IMR-90 (cell line): Measurements from ENCODE around the gene EXOC2. TPM values are rescaled to one million over a fixed set of nuclear protein-coding genes. Genes with fewer than 3 reads are reported as not detected.

Source experiments
- ATAC-seq: fragments of 200-7000 bp; cut with Tn5 transposase; 2 replicates; pipeline ENCODE4 v1.9.1; 2020; ENCODE audit warnings: low read depth, mild to moderate bottlenecking, moderate library complexity
- BruUV-seq: library from RNA; stranded (reverse); fragments of 400-500 nt; replicated peaks from 2 replicates; lab custom pipeline; 2021; lab: Mats Ljungman, UMichigan
- CTCF ChIA-PET: fragments of 300-600 bp; formaldehyde crosslinking; extraction: SDS; loops from one replicate; lab custom pipeline; 2021; ENCODE audit warnings: antibody characterized with exemption; lab: Yijun Ruan, JAX
- POLR2A ChIA-PET: fragments of 300-600 bp; sonication (Branson Sonifier 250); formaldehyde crosslinking; loops from one replicate; lab custom pipeline; 2022; ENCODE audit warnings: antibody characterized with exemption; ENCODE audit not compliant: unreplicated experiment; lab: Charles Lee
- DNase-seq: peaks from one replicate; pipeline ENCODE4 v3.0.0; 2013
- H2AFZ ChIP-seq: replicated peaks from 2 replicates; pipeline ENCODE3; 2013; ENCODE audit warnings: low read length, mild to moderate bottlenecking; ENCODE audit not compliant: poor library complexity
- H2AK5ac ChIP-seq: 2 replicates; pipeline ENCODE4 v1.6.1; 2013; ENCODE audit warnings: low read depth, low read length, inconsistent platforms
- H2AK9ac ChIP-seq: replicated peaks from 2 replicates; pipeline ENCODE3; 2013; ENCODE audit warnings: mild to moderate bottlenecking, low read depth, low read length, moderate library complexity; ENCODE audit not compliant: poor library complexity
- H2BK120ac ChIP-seq: 2 replicates; pipeline ENCODE4 v1.6.1; 2013; ENCODE audit warnings: low read depth, low read length, inconsistent platforms
- H2BK15ac ChIP-seq: 3 replicates; pipeline ENCODE4 v1.6.1; 2013; ENCODE audit warnings: low read depth, low read length, inconsistent platforms
- H2BK20ac ChIP-seq: 2 replicates; pipeline ENCODE4 v1.6.1; 2013; ENCODE audit warnings: low read depth, mild to moderate bottlenecking, inconsistent platforms, low read length, moderate library complexity
- H2BK5ac ChIP-seq: 2 replicates; pipeline ENCODE4 v1.6.1; 2013; ENCODE audit warnings: mild to moderate bottlenecking, low read depth, low read length, inconsistent platforms; ENCODE audit not compliant: poor library complexity, severe bottlenecking
- H3K14ac ChIP-seq: replicated peaks from 2 replicates; pipeline ENCODE4 v1.6.1; 2013; ENCODE audit warnings: low read depth, low read length, inconsistent platforms
- H3K18ac ChIP-seq: 2 replicates; pipeline ENCODE4 v1.6.1; 2013; ENCODE audit warnings: low read depth, low read length, control low read depth
- H3K23ac ChIP-seq: 2 replicates; pipeline ENCODE4 v1.6.1; 2013; ENCODE audit warnings: low read depth, low read length, inconsistent platforms
- H3K27ac ChIP-seq: 2 replicates; pipeline ENCODE4 v1.5.1; 2013; ENCODE audit warnings: mild to moderate bottlenecking, control low read depth, low read length; ENCODE audit not compliant: insufficient read depth
- H3K27me3 ChIP-seq: 2 replicates; pipeline ENCODE4 v1.6.1; 2013; ENCODE audit warnings: low read length; ENCODE audit not compliant: control insufficient read depth, insufficient read depth
- H3K36me3 ChIP-seq: 2 replicates; pipeline ENCODE4 v1.6.1; 2013; ENCODE audit warnings: low read length, mixed read lengths; ENCODE audit not compliant: control insufficient read depth, insufficient read depth
- H3K4ac ChIP-seq: 2 replicates; pipeline ENCODE4 v1.6.1; 2013; ENCODE audit warnings: low read depth, low read length, inconsistent platforms
- H3K4me1 ChIP-seq: 2 replicates; pipeline ENCODE4 v1.6.1; 2013; ENCODE audit warnings: low read length, mixed read lengths; ENCODE audit not compliant: control insufficient read depth, insufficient read depth
- H3K4me2 ChIP-seq: 2 replicates; pipeline ENCODE4 v1.6.1; 2013; ENCODE audit warnings: low read depth, mild to moderate bottlenecking, control low read depth, low read length, moderate library complexity
- H3K4me3 ChIP-seq: 2 replicates; pipeline ENCODE4 v1.5.1; 2013; ENCODE audit warnings: low read depth, mild to moderate bottlenecking, control low read depth, low read length, moderate library complexity; ENCODE audit not compliant: insufficient read depth
- H3K56ac ChIP-seq: 2 replicates; pipeline ENCODE4 v1.6.1; 2013; ENCODE audit warnings: low read length, inconsistent platforms; ENCODE audit not compliant: insufficient read depth; ENCODE audit errors: extremely low read depth
- H3K79me1 ChIP-seq, 2 experiments: 2 replicates each; pipeline ENCODE4 v1.6.1; 2013; ENCODE audit warnings: low read length in 2 of 2, inconsistent platforms in 1 of 2, low read depth in 1 of 2
- H3K9ac ChIP-seq: 2 replicates; pipeline ENCODE4 v1.6.1; 2013; ENCODE audit warnings: low read depth, low read length, control low read depth
- H3K9me1 ChIP-seq: 2 replicates; pipeline ENCODE4 v1.6.1; 2013; ENCODE audit warnings: low read length, inconsistent platforms; ENCODE audit not compliant: insufficient read depth
- H3K9me3 ChIP-seq: 2 replicates; pipeline ENCODE4 v1.6.1; 2013; ENCODE audit warnings: low read length; ENCODE audit not compliant: control insufficient read depth, insufficient read depth
- H4K20me1 ChIP-seq: 2 replicates; pipeline ENCODE4 v1.6.1; 2013; ENCODE audit warnings: low read length, inconsistent platforms; ENCODE audit not compliant: insufficient read depth
- H4K5ac ChIP-seq: 2 replicates; pipeline ENCODE4 v1.6.1; 2013; ENCODE audit warnings: mild to moderate bottlenecking, low read depth, low read length, control low read depth
- H4K8ac ChIP-seq, 2 experiments: 2 replicates each; pipeline ENCODE4 v1.6.1; 2013; ENCODE audit warnings: low read depth in 2 of 2, low read length in 2 of 2, control low read depth in 1 of 2, inconsistent platforms in 1 of 2
- H4K91ac ChIP-seq: 2 replicates; pipeline ENCODE4 v1.6.1; 2013; ENCODE audit warnings: low read depth, low read length, inconsistent platforms; ENCODE audit not compliant: insufficient read depth
- BHLHE40 ChIP-seq: fragments of 150-350 bp; IDR thresholded peaks from 2 replicates; pipeline ENCODE4 v1.6.1; 2016; ENCODE audit warnings: mild to moderate bottlenecking, low read depth, low read length
- CEBPB ChIP-seq: IDR thresholded peaks from 2 replicates; pipeline ENCODE4 v1.6.1; 2012; ENCODE audit warnings: low read depth, low read length, improper control_type of control experiment
- CHD1 ChIP-seq: IDR thresholded peaks from 2 replicates; pipeline ENCODE4 v1.6.1; 2012; ENCODE audit warnings: low read depth, low read length, improper control_type of control experiment
- FOS ChIP-seq: fragments of 150-350 bp; IDR thresholded peaks from 2 replicates; pipeline ENCODE4 v1.6.1; 2016; ENCODE audit warnings: low read depth, low read length
- MAFK ChIP-seq: IDR thresholded peaks from 2 replicates; pipeline ENCODE4 v1.6.1; 2012; ENCODE audit warnings: low read depth, low read length, improper control_type of control experiment
- MAZ ChIP-seq: IDR thresholded peaks from 2 replicates; pipeline ENCODE4 v1.6.1; 2012; ENCODE audit warnings: low read depth, mild to moderate bottlenecking, low read length, improper control_type of control experiment, moderate library complexity, borderline replicate concordance
- MXI1 ChIP-seq: IDR thresholded peaks from 2 replicates; pipeline ENCODE4 v1.6.1; 2012; ENCODE audit warnings: low read depth, mild to moderate bottlenecking, low read length, moderate library complexity, borderline replicate concordance
- NFE2L2 ChIP-seq: fragments of 150-350 bp; IDR thresholded peaks from 2 replicates; pipeline ENCODE4 v1.6.1; 2016; ENCODE audit warnings: low read depth, mild to moderate bottlenecking, low read length
- POLR2A ChIP-seq: IDR thresholded peaks from 2 replicates; pipeline ENCODE4 v1.6.1; 2012; ENCODE audit warnings: mild to moderate bottlenecking, low read depth, low read length
- RAD21 ChIP-seq: IDR thresholded peaks from 2 replicates; pipeline ENCODE4 v1.6.1; 2012; ENCODE audit warnings: low read length, improper control_type of control experiment
- RCOR1 ChIP-seq: IDR thresholded peaks from 2 replicates; pipeline ENCODE4 v1.6.1; 2012; ENCODE audit warnings: mild to moderate bottlenecking, low read length, improper control_type of control experiment; ENCODE audit not compliant: insufficient replicate concordance
- RFX5 ChIP-seq: IDR thresholded peaks from 2 replicates; pipeline ENCODE4 v1.8.0; 2012; ENCODE audit warnings: low read depth, mild to moderate bottlenecking, low read length, moderate library complexity
- SMC3 ChIP-seq: fragments of 150-350 bp; IDR thresholded peaks from 2 replicates; pipeline ENCODE4 v1.6.1; 2016; ENCODE audit warnings: low read depth, mild to moderate bottlenecking, antibody characterized with exemption, low read length, moderate library complexity
- WGBS, 2 experiments: methylation state at CpG; one replicate each; pipeline versions ENCODE4 v1.1.5 to v1.1.7; 2013; ENCODE audit warnings: missing lambda C conversion rate in 2 of 2; ENCODE audit not compliant: insufficient read length in 1 of 2; ENCODE audit errors: extremely low coverage in 2 of 2; 5-methylcytosine and 5-hydroxymethylcytosine counted together
- dilution Hi-C: fragments of 300-500 bp; cut with HindIII; formaldehyde crosslinking; loops from one replicate; pipeline ENCODE4 v1.14.3; 2018; ENCODE audit warnings: low sequenced_read_pairs; ENCODE audit not compliant: unreplicated experiment
- in situ Hi-C: fragments of 300-500 bp; cut with MboI; formaldehyde crosslinking; loops from 3 replicates; pipeline ENCODE4 v1.14.3; 2019; ENCODE audit warnings: low sequenced_read_pairs, inconsistent platforms, mixed read lengths
- intact Hi-C: fragments of 100-400 bp; cut with micrococcal nuclease; formaldehyde crosslinking; loops from 2 replicates; pipeline ENCODE4 v1.10.0; 2022
- polyA plus RNA-seq, 3 experiments: library from polyadenylated mRNA; depleted of rRNA; stranded (reverse); fragments of >200 nt; gene quantifications; 2 replicates each; pipeline ENCODE4 v1.2.3, GENCODE V29; 2012; ENCODE audit warnings: low replicate concordance in 1 of 3
- total RNA-seq: library from RNA; depleted of rRNA; stranded (reverse); fragments of >200 nt; gene quantifications from 2 replicates; pipeline ENCODE4 v1.2.3, GENCODE V29; 2012
- TF ChIP-seq, protein P1 (sequence below): fragments of 150-350 bp; IDR thresholded peaks from 2 replicates; pipeline ENCODE4 v1.6.1; 2016; ENCODE audit warnings: low read depth, mild to moderate bottlenecking, low read length, moderate library complexity, borderline replicate concordance
- TF ChIP-seq, protein P2 (sequence below): fragments of 150-350 bp; IDR thresholded peaks from 2 replicates; pipeline ENCODE4 v1.6.1; 2017; ENCODE audit warnings: mild to moderate bottlenecking, antibody characterized with exemption, low read length, low read depth
- TF ChIP-seq, protein P3 (sequence below): conservative IDR thresholded peaks from 2 replicates; pipeline ENCODE4 v1.5.1; 2012; ENCODE audit warnings: mild to moderate bottlenecking, low read depth, low read length, improper control_type of control experiment

The EXOC2 gene
- total and polyA plus RNA-seq, 2 of the 4 experiments (the other 2 are of a cell fraction) = 13.1 to 37.3 TPM

DNA sequence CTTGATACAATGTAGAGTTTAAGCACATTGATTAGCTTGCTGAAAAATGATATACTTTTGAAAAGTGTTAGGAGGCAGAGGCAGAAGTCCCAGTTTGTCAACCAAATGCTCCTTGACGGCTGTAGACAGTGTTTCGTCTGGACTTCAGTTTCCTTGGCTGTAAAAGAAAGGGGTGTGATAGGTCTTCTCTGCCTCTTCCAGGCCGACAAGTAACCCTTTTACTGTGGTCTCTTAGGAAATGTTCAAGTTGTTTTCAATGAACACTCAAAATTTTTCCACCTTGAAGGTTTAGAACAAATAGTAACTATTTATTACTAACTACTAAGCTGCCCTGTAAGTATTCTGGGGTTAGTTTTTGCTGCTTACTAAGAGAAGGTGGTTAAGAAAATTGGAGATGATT lies 179.0 kb downstream of the EXOC2 start:
- Histone ChIP-seq H3K27me3 (no peaks in the 10 kb centered on the region), H3K4me2 (no peak overlapping the region), H2AK9ac (no peak overlapping the region), H3K23ac (no peak overlapping the region), H3K4me1 (no peaks in the 10 kb centered on the region; the same call in 1 of the 2 replicates), H2BK5ac (no peak overlapping the region), H3K9me1 (peaks cover 3% of the 10 kb centered on the region; the same call in 1 of the 2 replicates), H4K5ac (no peak overlapping the region), H3K9ac (no peak overlapping the region), H2BK120ac (no peak overlapping the region), H3K79me1 (peaks cover 0 to 12% of the 10 kb centered on the region in 2 experiments; a peak in 1 of 4 replicates), H3K27ac (no peak overlapping the region), H2AFZ (no peak overlapping the region), H3K56ac (no peak overlapping the region), H3K4me3 (no peak overlapping the region), H4K20me1 (no peaks in the 10 kb centered on the region; the same call in 1 of the 2 replicates), H2BK15ac (no peak overlapping the region), H4K8ac (no peak overlapping the region), H3K14ac (no peak overlapping the region), H3K4ac (no peak overlapping the region), H3K9me3 (no peaks in the 10 kb centered on the region), H3K36me3 (peaks cover 13% of the 10 kb centered on the region), H4K91ac (no peak overlapping the region), H2AK5ac (no peak overlapping the region), H2BK20ac (no peak overlapping the region), H3K18ac (no peak overlapping the region)
- ChIA-PET POLR2A (no interaction called here), CTCF (no interaction called here)
- in situ Hi-C loops (no loop called here), intact Hi-C loops (no loop called here), dilution Hi-C loops (no loop called here)
- no peak for DNase-seq
- ATAC-seq = no peak
- BruUV-seq = no TSS peak
- WGBS, 2 experiments = no CpG with 5 or more reads among the region's 3 CpGs
- TF ChIP-seq RFX5 (no peak), BHLHE40 (no peak), RCOR1 (no peak), FOS (no peak), NFE2L2 (no peak), CHD1 (no peak), MAZ (no peak), RAD21 (no peak), POLR2A (no peak), SMC3 (no peak), MXI1 (no peak), MAFK (no peak), CEBPB (no peak)
- TF ChIP-seq, protein P1, sequence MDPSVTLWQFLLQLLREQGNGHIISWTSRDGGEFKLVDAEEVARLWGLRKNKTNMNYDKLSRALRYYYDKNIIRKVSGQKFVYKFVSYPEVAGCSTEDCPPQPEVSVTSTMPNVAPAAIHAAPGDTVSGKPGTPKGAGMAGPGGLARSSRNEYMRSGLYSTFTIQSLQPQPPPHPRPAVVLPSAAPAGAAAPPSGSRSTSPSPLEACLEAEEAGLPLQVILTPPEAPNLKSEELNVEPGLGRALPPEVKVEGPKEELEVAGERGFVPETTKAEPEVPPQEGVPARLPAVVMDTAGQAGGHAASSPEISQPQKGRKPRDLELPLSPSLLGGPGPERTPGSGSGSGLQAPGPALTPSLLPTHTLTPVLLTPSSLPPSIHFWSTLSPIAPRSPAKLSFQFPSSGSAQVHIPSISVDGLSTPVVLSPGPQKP = no peak
- TF ChIP-seq, protein P2, sequence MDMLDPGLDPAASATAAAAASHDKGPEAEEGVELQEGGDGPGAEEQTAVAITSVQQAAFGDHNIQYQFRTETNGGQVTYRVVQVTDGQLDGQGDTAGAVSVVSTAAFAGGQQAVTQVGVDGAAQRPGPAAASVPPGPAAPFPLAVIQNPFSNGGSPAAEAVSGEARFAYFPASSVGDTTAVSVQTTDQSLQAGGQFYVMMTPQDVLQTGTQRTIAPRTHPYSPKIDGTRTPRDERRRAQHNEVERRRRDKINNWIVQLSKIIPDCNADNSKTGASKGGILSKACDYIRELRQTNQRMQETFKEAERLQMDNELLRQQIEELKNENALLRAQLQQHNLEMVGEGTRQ = no peak
- TF ChIP-seq, protein P3, sequence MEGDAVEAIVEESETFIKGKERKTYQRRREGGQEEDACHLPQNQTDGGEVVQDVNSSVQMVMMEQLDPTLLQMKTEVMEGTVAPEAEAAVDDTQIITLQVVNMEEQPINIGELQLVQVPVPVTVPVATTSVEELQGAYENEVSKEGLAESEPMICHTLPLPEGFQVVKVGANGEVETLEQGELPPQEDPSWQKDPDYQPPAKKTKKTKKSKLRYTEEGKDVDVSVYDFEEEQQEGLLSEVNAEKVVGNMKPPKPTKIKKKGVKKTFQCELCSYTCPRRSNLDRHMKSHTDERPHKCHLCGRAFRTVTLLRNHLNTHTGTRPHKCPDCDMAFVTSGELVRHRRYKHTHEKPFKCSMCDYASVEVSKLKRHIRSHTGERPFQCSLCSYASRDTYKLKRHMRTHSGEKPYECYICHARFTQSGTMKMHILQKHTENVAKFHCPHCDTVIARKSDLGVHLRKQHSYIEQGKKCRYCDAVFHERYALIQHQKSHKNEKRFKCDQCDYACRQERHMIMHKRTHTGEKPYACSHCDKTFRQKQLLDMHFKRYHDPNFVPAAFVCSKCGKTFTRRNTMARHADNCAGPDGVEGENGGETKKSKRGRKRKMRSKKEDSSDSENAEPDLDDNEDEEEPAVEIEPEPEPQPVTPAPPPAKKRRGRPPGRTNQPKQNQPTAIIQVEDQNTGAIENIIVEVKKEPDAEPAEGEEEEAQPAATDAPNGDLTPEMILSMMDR = no peak
